ENCODE data around the gene ARMC7. TPM values are rescaled to one million over a fixed set of nuclear protein-coding genes. Genes with fewer than 3 reads are reported as not detected.

Gene ARMC7
- total RNA-seq, 4 donors from 2014 or later, result 8.2 to 41.1 (median 21.4) TPM

GRCh38 chr17:75064867-75065561, 44.8 kb upstream of the ARMC7 start:
- WGBS, 2 donors (ENCODE audit: low coverage in 1 of 2), result 94 to 97% methylated on average over 10 to 18 of the region's 18 CpGs
- in situ Hi-C loops (cut with MboI; ENCODE audit: low pct_ligation_motif_present in 1 of 4, low pct_unique_long_range_greater_than_20kb in 1 of 4, low sequenced_read_pairs in 3 of 4), result no loop called here

DNA sequence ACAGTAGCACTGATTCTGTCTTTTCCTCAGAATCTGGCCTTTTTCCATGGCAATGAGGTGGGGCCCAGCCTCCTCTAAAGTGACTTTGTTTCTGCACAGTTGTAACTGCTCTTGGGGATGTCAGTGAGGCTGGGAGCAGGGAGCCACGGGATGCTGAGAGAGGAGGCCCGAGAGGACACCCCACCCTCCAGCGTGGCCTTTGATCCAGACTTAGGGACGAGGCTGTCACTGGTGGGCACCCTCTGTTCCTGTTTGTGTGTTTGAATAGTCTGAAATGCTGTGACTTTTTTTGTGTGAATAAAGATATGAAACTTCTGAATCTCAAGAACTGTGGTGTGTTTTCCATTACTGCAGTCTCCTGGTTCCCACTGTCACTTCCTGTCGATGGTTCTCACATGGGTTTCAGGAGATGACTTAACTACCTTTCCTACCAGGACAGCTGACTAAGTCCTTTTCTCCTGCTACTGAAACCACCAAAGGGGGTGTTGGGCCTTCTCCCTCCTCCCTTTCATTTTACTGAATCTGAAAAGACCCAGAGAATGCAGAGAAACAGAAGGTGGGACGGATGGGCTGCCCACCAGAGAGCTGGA, 44.1 kb upstream of the ARMC7 start:
- in situ Hi-C loops (cut with MboI; ENCODE audit: low pct_ligation_motif_present in 1 of 4, low pct_unique_long_range_greater_than_20kb in 1 of 4, low sequenced_read_pairs in 3 of 4) (no loop called here), intact Hi-C loops (cut with DNase I; ENCODE audit: low total_unique reads) (no loop called here)
- TF ChIP-seq POLR2AphosphoS5 (IDR thresholded peaks at IDR 0.05) (no peak), POLR2A (IDR thresholded peaks at IDR 0.05) (no peak), EP300 (IDR thresholded peaks at IDR 0.05; ENCODE audit: low read depth) (no peak), CTCF (IDR thresholded peaks at IDR 0.05) (no peak)
- no peak for DNase-seq
- peaks cover 0 to 26% (median 10%) of the 10 kb centered on the region in 4 donors for H3K36me3 ChIP-seq
- H3K4me1 ChIP-seq, result no peaks in the 10 kb centered on the region
- H3K4me3 ChIP-seq, result no peak overlapping the region
- WGBS, 2 donors (ENCODE audit: low coverage in 1 of 2), result 76 to 92% methylated on average over 2 to 6 of the region's 6 CpGs
- no peaks in the 10 kb centered on the region for H3K27me3 ChIP-seq
- H3K9me3 ChIP-seq, result no peaks in the 10 kb centered on the region
- H3K27ac ChIP-seq, result no peak overlapping the region

More at GRCh38 chr17:75064867-75065561, 44.8 kb upstream of the ARMC7 start:
- Histone ChIP-seq H3K9me3 (no peaks in the 10 kb centered on the region), H3K27me3 (no peaks in the 10 kb centered on the region), H3K4me1 (peaks cover 0 to 5% (median 2%) of the 10 kb centered on the region in 4 donors), H3K27ac (no peak overlapping the region), H3K36me3 (peaks cover 0 to 26% (median 10%) of the 10 kb centered on the region in 4 donors), H3K4me3 (no peak overlapping the region)
- TF ChIP-seq EP300 (IDR thresholded peaks at IDR 0.05; ENCODE audit: low read depth) (no peak), POLR2A (IDR thresholded peaks at IDR 0.05) (no peak), CTCF (IDR thresholded peaks at IDR 0.05) (no peak), POLR2AphosphoS5 (IDR thresholded peaks at IDR 0.05) (no peak)
- intact Hi-C loops (cut with DNase I; ENCODE audit: low total_unique reads), result no loop called here
- DNase-seq, result no peak

GRCh38 chr17:75067856-75068255, 41.9 kb upstream of the ARMC7 start:
- no peak for DNase-seq
- WGBS, 2 donors (ENCODE audit: low coverage in 1 of 2), result 62 to 75% methylated on average over 1 to 4 of the region's 4 CpGs
- in situ Hi-C loops (cut with MboI; ENCODE audit: low pct_ligation_motif_present in 1 of 4, low pct_unique_long_range_greater_than_20kb in 1 of 4, low sequenced_read_pairs in 3 of 4), result no loop called here
- Histone ChIP-seq H3K36me3 (peaks cover 0 to 16% (median 3%) of the 10 kb centered on the region in 4 donors), H3K4me3 (no peak overlapping the region), H3K27ac (no peak overlapping the region), H3K4me1 (no peaks in the 10 kb centered on the region), H3K27me3 (no peaks in the 10 kb centered on the region), H3K9me3 (no peaks in the 10 kb centered on the region)
- intact Hi-C loops (cut with DNase I; ENCODE audit: low total_unique reads), result no loop called here
- no peak for TF ChIP-seq CTCF (IDR thresholded peaks at IDR 0.05)
- no peak for TF ChIP-seq POLR2A (IDR thresholded peaks at IDR 0.05)
- no peak for TF ChIP-seq EP300 (IDR thresholded peaks at IDR 0.05; ENCODE audit: low read depth)
- no peak for TF ChIP-seq POLR2AphosphoS5 (IDR thresholded peaks at IDR 0.05)

- H3K9me3 ChIP-seq, result no peaks in the 10 kb centered on the region
- H3K27ac ChIP-seq, result no peak overlapping the region
- H3K4me1 ChIP-seq, result peaks cover under 1 to 7% (median 7%) of the 10 kb centered on the region in 4 donors
- peaks cover 0 to 8% (median 0%) of the 10 kb centered on the region in 4 donors for H3K36me3 ChIP-seq
- no peak for TF ChIP-seq POLR2A (IDR thresholded peaks at IDR 0.05)
- H3K27me3 ChIP-seq, result no peaks in the 10 kb centered on the region
- in situ Hi-C loops (cut with MboI; ENCODE audit: low pct_ligation_motif_present in 1 of 4, low pct_unique_long_range_greater_than_20kb in 1 of 4, low sequenced_read_pairs in 3 of 4) (no loop called here), intact Hi-C loops (cut with DNase I; ENCODE audit: low total_unique reads) (no loop called here)
- WGBS, 2 donors (ENCODE audit: low coverage in 1 of 2), result 75 to 76% methylated on average over 7 to 8 of the region's 8 CpGs
- no peak for DNase-seq
- H3K4me3 ChIP-seq, result no peak overlapping the region
Observed at GRCh38 chr17:75068750-75069149, 41.0 kb upstream of the ARMC7 start.
